ENCODE results near the gene STARD5.
"Not testable (repeated sequence)": the region's sequence is repeated elsewhere in the genome, so short reads cannot be mapped to it uniquely, and the experiment has no call there.

Gene STARD5

GRCh38 chr15:81323944-81324881 is at the start of gene STARD5:
STARD5 (minus strand) TSS chr15:81324141; CDS start chr15:81324099, 42 bp downstream.
- TF ChIP-seq ZNF274 (IDR thresholded peaks at IDR 0.05; ENCODE audit: low read depth, low read length): no peak

GRCh38 chr15:81373176-81373575 is 49.2 kb upstream of the STARD5 start:
- no peak overlapping the region for H3K4me3 ChIP-seq (ENCODE audit: low read length)
- TF ChIP-seq ZNF274 (IDR thresholded peaks at IDR 0.05; ENCODE audit: low read depth, low read length): no peak

More at GRCh38 chr15:81323944-81324881, at the start of gene STARD5:
- peak within 1 kb of the TSS; percentile 88 for H3K4me3 ChIP-seq (ENCODE audit: low read length)

GRCh38 chr15:81372575-81372974 is 48.6 kb upstream of the STARD5 start:
- no peak for TF ChIP-seq ZNF274 (IDR thresholded peaks at IDR 0.05; ENCODE audit: low read depth, low read length)
- H3K4me3 ChIP-seq (ENCODE audit: low read length): no peak overlapping the region

- no peak overlapping the region for H3K4me3 ChIP-seq (ENCODE audit: low read length)
- no peak for TF ChIP-seq ZNF274 (IDR thresholded peaks at IDR 0.05; ENCODE audit: low read depth, low read length)
These were observed 40.0 kb upstream of the STARD5 start for GRCh38 chr15:81363718-81364500.

- TF ChIP-seq ZNF274 (IDR thresholded peaks at IDR 0.05; ENCODE audit: low read depth, low read length): no peak
- H3K4me3 ChIP-seq (ENCODE audit: low read length): no peak overlapping the region
These were observed 39.3 kb upstream of the STARD5 start for GRCh38 chr15:81363276-81363675.

GRCh38 chr15:81362790-81363189 is 38.8 kb upstream of the STARD5 start:
- H3K4me3 ChIP-seq (ENCODE audit: low read length): no peak overlapping the region
- no peak for TF ChIP-seq ZNF274 (IDR thresholded peaks at IDR 0.05; ENCODE audit: low read depth, low read length)

- no peak for TF ChIP-seq ZNF274 (IDR thresholded peaks at IDR 0.05; ENCODE audit: low read depth, low read length)
- no peak overlapping the region for H3K4me3 ChIP-seq (ENCODE audit: low read length)
These were observed 38.0 kb upstream of the STARD5 start for GRCh38 chr15:81361891-81362290.

GRCh38 chr15:81360491-81360890 is 36.5 kb upstream of the STARD5 start:
- no peak for TF ChIP-seq ZNF274 (IDR thresholded peaks at IDR 0.05; ENCODE audit: low read depth, low read length)
- H3K4me3 ChIP-seq (ENCODE audit: low read length): no peak overlapping the region

GRCh38 chr15:81358248-81358647 is 34.3 kb upstream of the STARD5 start:
- TF ChIP-seq ZNF274 (IDR thresholded peaks at IDR 0.05; ENCODE audit: low read depth, low read length): no peak

GRCh38 chr15:81357180-81357686 is 33.3 kb upstream of the STARD5 start:
- no peak for TF ChIP-seq ZNF274 (IDR thresholded peaks at IDR 0.05; ENCODE audit: low read depth, low read length)

More at GRCh38 chr15:81358248-81358647, 34.3 kb upstream of the STARD5 start:
- H3K4me3 ChIP-seq (ENCODE audit: low read length): no peak overlapping the region

GRCh38 chr15:81356252-81356651 is 32.3 kb upstream of the STARD5 start:
- H3K4me3 ChIP-seq (ENCODE audit: low read length): no peak overlapping the region
- TF ChIP-seq ZNF274 (IDR thresholded peaks at IDR 0.05; ENCODE audit: low read depth, low read length): no peak

More at GRCh38 chr15:81357180-81357686, 33.3 kb upstream of the STARD5 start:
- no peak overlapping the region for H3K4me3 ChIP-seq (ENCODE audit: low read length)

- TF ChIP-seq ZNF274 (IDR thresholded peaks at IDR 0.05; ENCODE audit: low read depth, low read length): no peak
- no peak overlapping the region for H3K4me3 ChIP-seq (ENCODE audit: low read length)
These were observed 27.7 kb upstream of the STARD5 start for GRCh38 chr15:81351651-81352050.

GRCh38 chr15:81349271-81349670 is 25.3 kb upstream of the STARD5 start:
- H3K4me3 ChIP-seq (ENCODE audit: low read length): no peak overlapping the region
- TF ChIP-seq ZNF274 (IDR thresholded peaks at IDR 0.05; ENCODE audit: low read depth, low read length): no peak

GRCh38 chr15:81348691-81349090 is 24.8 kb upstream of the STARD5 start:
- not testable (repeated sequence) for H3K4me3 ChIP-seq (ENCODE audit: low read length)
